Trophoblast cell (in vitro differentiated cells and primary cell): ENCODE results near the gene ITGA11.

Experiments used
- DNase-seq, 2 donors: peaks; one replicate each; pipeline ENCODE4 v3.0.0-alpha.2; 2016
- H2AFZ ChIP-seq: 2 replicates; pipeline ENCODE4 v1.6.1; 2013; ENCODE audit warnings: low read length, moderate library complexity, mild to moderate bottlenecking; ENCODE audit not compliant: insufficient read depth, poor library complexity
- H2AK5ac ChIP-seq: 2 replicates; pipeline ENCODE4 v1.6.1; 2013; ENCODE audit warnings: mild to moderate bottlenecking, low read length
- H2BK120ac ChIP-seq: 2 replicates; pipeline ENCODE4 v1.6.1; 2013; ENCODE audit warnings: low read length, mild to moderate bottlenecking, moderate library complexity; ENCODE audit not compliant: insufficient read depth, poor library complexity
- H2BK12ac ChIP-seq: 2 replicates; pipeline ENCODE4 v1.6.1; 2013; ENCODE audit warnings: mild to moderate bottlenecking, low read length, moderate library complexity
- H2BK5ac ChIP-seq: 2 replicates; pipeline ENCODE4 v1.6.1; 2013; ENCODE audit warnings: low read length, low read depth, moderate library complexity, mild to moderate bottlenecking; ENCODE audit not compliant: poor library complexity
- H3K14ac ChIP-seq: 2 replicates; pipeline ENCODE4 v1.6.1; 2013; ENCODE audit warnings: mild to moderate bottlenecking, low read length
- H3K18ac ChIP-seq: 2 replicates; pipeline ENCODE4 v1.6.1; 2013; ENCODE audit warnings: mild to moderate bottlenecking, low read length
- H3K23ac ChIP-seq: 2 replicates; pipeline ENCODE4 v1.6.1; 2013; ENCODE audit warnings: low read length
- H3K27ac ChIP-seq: 2 replicates; pipeline ENCODE4 v1.5.1; 2013; ENCODE audit warnings: low read depth, mild to moderate bottlenecking, inconsistent platforms, low read length, moderate library complexity
- H3K27me3 ChIP-seq: 2 replicates; pipeline ENCODE4 v1.6.1; 2013; ENCODE audit warnings: inconsistent platforms, mild to moderate bottlenecking, low read length, moderate library complexity; ENCODE audit not compliant: insufficient read depth
- H3K36me3 ChIP-seq, 2 experiments: 1 replicate in 1 of 2; 2 replicates in 1 of 2; pipeline ENCODE4 v1.6.1; 2013; ENCODE audit warnings: low read length in 2 of 2, mild to moderate bottlenecking in 2 of 2, moderate library complexity in 1 of 2; ENCODE audit not compliant: insufficient read depth in 2 of 2, control insufficient read depth in 1 of 2
- H3K4ac ChIP-seq: 2 replicates; pipeline ENCODE4 v1.6.1; 2013; ENCODE audit warnings: low read depth, mild to moderate bottlenecking, low read length, moderate library complexity
- H3K4me1 ChIP-seq, 2 experiments: 1 replicate in 1 of 2; 2 replicates in 1 of 2; pipeline ENCODE4 v1.6.1; 2013; ENCODE audit warnings: low read length in 2 of 2, mild to moderate bottlenecking in 2 of 2, moderate library complexity in 1 of 2; ENCODE audit not compliant: insufficient read depth in 2 of 2, control insufficient read depth in 1 of 2
- H3K4me2 ChIP-seq: 2 replicates; pipeline ENCODE4 v1.6.1; 2013; ENCODE audit warnings: inconsistent platforms, mild to moderate bottlenecking, low read length, moderate library complexity
- H3K4me3 ChIP-seq: 2 replicates; pipeline ENCODE4 v1.5.1; 2013; ENCODE audit warnings: mild to moderate bottlenecking, low read depth, low read length, inconsistent platforms
- H3K79me1 ChIP-seq: one replicate; pipeline ENCODE4 v1.6.1; 2013; ENCODE audit warnings: low read length
- H3K79me2 ChIP-seq: 2 replicates; pipeline ENCODE4 v1.6.1; 2013; ENCODE audit warnings: low read length, mild to moderate bottlenecking; ENCODE audit not compliant: control insufficient read depth, insufficient read depth, poor library complexity
- H3K9ac ChIP-seq: 2 replicates; pipeline ENCODE4 v1.6.1; 2013; ENCODE audit warnings: mild to moderate bottlenecking, low read length
- H3K9me3 ChIP-seq: 2 replicates; pipeline ENCODE4 v1.6.1; 2013; ENCODE audit warnings: low read depth, mild to moderate bottlenecking, control low read depth, inconsistent platforms, low read length; ENCODE audit not compliant: insufficient read depth
- H4K12ac ChIP-seq: 2 replicates; pipeline ENCODE4 v1.6.1; 2013; ENCODE audit warnings: low read depth, mild to moderate bottlenecking, low read length, moderate library complexity
- H4K8ac ChIP-seq: 2 replicates; pipeline ENCODE4 v1.6.1; 2013; ENCODE audit warnings: low read depth, mild to moderate bottlenecking, low read length, moderate library complexity
- H4K91ac ChIP-seq: one replicate; pipeline ENCODE4 v1.6.1; 2013; ENCODE audit warnings: low read depth, mild to moderate bottlenecking, low read length, moderate library complexity
- WGBS: extraction: QIAGEN DNeasy Blood & Tissue Kit; methylation state at CpG from one replicate; pipeline ENCODE4 v1.1.7; 2013; ENCODE audit warnings: missing lambda C conversion rate; ENCODE audit not compliant: insufficient read length, insufficient coverage; ENCODE audit errors: extremely low coverage; 5-methylcytosine and 5-hydroxymethylcytosine counted together

ITGA11 gene

GRCh38 chr15:68421115-68421551, 10.8 kb downstream of the ITGA11 start:
- H3K4ac ChIP-seq = no peak overlapping the region
- no CpG with 5 or more reads among the region's 7 CpGs for WGBS
- no peak overlapping the region for H3K23ac ChIP-seq
- no peak overlapping the region for H3K9ac ChIP-seq
- H3K14ac ChIP-seq = no peak overlapping the region
- H3K4me3 ChIP-seq = no peak overlapping the region
- H4K8ac ChIP-seq = no peak overlapping the region
- no peak overlapping the region for H3K27ac ChIP-seq
- no peak overlapping the region for H2BK12ac ChIP-seq
- H4K91ac ChIP-seq = no peak overlapping the region
- no peak overlapping the region for H2AK5ac ChIP-seq
- H2AFZ ChIP-seq = no peak overlapping the region
- no peaks in the 10 kb centered on the region for H3K79me1 ChIP-seq
- H3K27me3 ChIP-seq = no peaks in the 10 kb centered on the region
- H3K18ac ChIP-seq = no peak overlapping the region
- H3K4me1 ChIP-seq = peaks cover 0 to 13% of the 10 kb centered on the region in 2 experiments
- no peaks in the 10 kb centered on the region for H3K79me2 ChIP-seq
- DNase-seq = no peak
- H2BK5ac ChIP-seq = no peak overlapping the region
- no peak overlapping the region for H3K4me2 ChIP-seq
- H4K12ac ChIP-seq = no peak overlapping the region
- H2BK120ac ChIP-seq = no peak overlapping the region
- H3K36me3 ChIP-seq = no peaks in the 10 kb centered on the region
- peaks cover under 1% of the 10 kb centered on the region for H3K9me3 ChIP-seq

DNA sequence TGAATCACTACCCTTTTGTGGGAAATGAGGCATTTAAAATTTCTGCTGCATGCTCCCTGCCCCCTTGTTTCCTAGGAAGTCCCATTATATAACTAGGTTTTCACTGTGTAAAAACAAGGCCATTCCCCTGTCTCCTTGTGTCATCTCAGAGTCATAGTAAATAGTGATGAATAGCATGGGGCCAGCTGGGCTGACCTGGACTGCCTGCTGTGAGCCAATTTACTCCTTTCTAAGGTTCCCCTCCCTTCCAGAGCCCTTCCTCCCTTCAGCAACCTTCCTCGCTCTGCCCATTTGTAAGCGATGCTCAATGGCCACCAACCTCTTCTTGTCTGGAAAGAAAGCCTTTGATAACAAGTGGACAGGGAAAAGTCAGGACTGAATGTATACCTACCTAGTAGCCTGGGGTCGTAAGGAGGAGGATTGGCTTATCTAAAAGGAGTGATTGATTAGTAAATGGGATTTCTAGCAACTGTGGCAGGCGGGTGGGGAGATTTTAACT, 11.7 kb downstream of the ITGA11 start:
- no CpG with 5 or more reads among the region's 4 CpGs for WGBS
- H3K27me3 ChIP-seq = no peaks in the 10 kb centered on the region

DNA sequence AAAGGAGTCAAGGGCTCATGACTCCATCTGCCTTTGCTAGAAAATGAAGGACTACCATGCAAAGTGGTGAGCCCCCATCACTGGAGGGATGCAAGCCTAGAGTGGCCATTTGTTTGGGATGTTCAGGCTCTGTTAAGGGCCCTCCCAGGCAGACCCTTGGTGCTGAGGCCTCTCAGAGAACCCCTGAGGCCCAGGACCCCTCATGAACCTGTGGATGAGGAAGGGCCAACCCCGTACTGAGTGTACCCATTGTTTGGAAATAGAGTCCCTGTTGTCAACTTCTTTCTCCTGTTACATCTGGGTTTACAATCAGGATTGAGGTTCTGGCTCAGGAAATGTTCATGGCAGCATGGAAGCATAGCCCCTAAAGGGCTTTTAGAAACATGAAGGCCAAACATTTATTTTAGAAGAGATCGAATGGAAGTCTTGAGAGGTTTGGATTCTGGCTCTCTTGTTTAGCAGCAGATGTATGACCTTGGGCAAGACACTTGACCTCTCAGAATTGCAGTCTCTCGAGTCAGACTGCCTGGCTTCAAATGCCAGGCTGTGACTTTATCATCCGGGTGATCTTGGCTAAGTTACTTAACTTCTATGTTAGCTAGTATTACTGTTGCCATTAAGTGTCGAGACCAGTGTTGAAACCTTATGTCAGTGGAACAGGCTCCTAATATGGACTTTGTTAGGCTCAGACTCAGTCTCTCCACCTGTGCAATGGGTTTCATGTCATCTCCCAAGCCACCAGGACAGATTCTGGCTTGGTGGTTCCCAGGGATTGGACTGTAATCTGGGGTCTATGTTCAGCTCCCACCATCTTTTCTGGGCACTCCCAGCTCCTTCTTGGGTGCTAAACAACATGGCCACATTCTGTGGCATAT, 12.4 kb downstream of the ITGA11 start:
- H3K4me3 ChIP-seq = no peak overlapping the region
- no peaks in the 10 kb centered on the region for H3K79me2 ChIP-seq
- no peak overlapping the region for H2AK5ac ChIP-seq
- H3K9ac ChIP-seq = no peak overlapping the region
- H3K9me3 ChIP-seq = peaks cover 1% of the 10 kb centered on the region
- no peak for DNase-seq
- no peaks in the 10 kb centered on the region for H3K36me3 ChIP-seq
- H4K91ac ChIP-seq = no peak overlapping the region
- H4K8ac ChIP-seq = no peak overlapping the region
- H3K4ac ChIP-seq = no peak overlapping the region
- no peak overlapping the region for H3K4me2 ChIP-seq
- H3K23ac ChIP-seq = no peak overlapping the region
- H4K12ac ChIP-seq = no peak overlapping the region
- H3K14ac ChIP-seq = no peak overlapping the region
- no peaks in the 10 kb centered on the region for H3K79me1 ChIP-seq
- WGBS = no CpG with 5 or more reads among the region's 5 CpGs
- no peak overlapping the region for H2BK5ac ChIP-seq
- peaks cover 0 to 10% of the 10 kb centered on the region in 2 experiments for H3K4me1 ChIP-seq
- H3K27ac ChIP-seq = no peak overlapping the region
- no peak overlapping the region for H2AFZ ChIP-seq
- H3K27me3 ChIP-seq = no peaks in the 10 kb centered on the region
- no peak overlapping the region for H3K18ac ChIP-seq
- H2BK120ac ChIP-seq = no peak overlapping the region
- H2BK12ac ChIP-seq = no peak overlapping the region

More for the DNA sequence above, 11.7 kb downstream of the ITGA11 start:
- Histone ChIP-seq H4K91ac (no peak overlapping the region), H2AK5ac (no peak overlapping the region), H3K79me1 (no peaks in the 10 kb centered on the region), H2BK5ac (no peak overlapping the region), H3K4me3 (no peak overlapping the region), H3K14ac (no peak overlapping the region), H2BK120ac (no peak overlapping the region), H2BK12ac (no peak overlapping the region), H3K9me3 (no peaks in the 10 kb centered on the region), H3K9ac (no peak overlapping the region), H3K27ac (no peak overlapping the region), H3K23ac (no peak overlapping the region), H3K4me2 (no peak overlapping the region), H3K18ac (no peak overlapping the region), H3K36me3 (no peaks in the 10 kb centered on the region), H4K12ac (no peak overlapping the region), H3K79me2 (no peaks in the 10 kb centered on the region), H3K4ac (no peak overlapping the region), H3K4me1 (peaks cover 0 to 13% of the 10 kb centered on the region in 2 experiments), H4K8ac (no peak overlapping the region), H2AFZ (no peak overlapping the region)
- no peak for DNase-seq

- WGBS = no CpG with 5 or more reads among the region's 6 CpGs
- H3K27ac ChIP-seq = no peak overlapping the region
- H2BK120ac ChIP-seq = no peak overlapping the region
- no peaks in the 10 kb centered on the region for H3K79me2 ChIP-seq
- no peak for DNase-seq
- H3K79me1 ChIP-seq = no peaks in the 10 kb centered on the region
- no peak overlapping the region for H2AFZ ChIP-seq
- no peak overlapping the region for H3K4me2 ChIP-seq
- no peak overlapping the region for H3K14ac ChIP-seq
- H3K9ac ChIP-seq = no peak overlapping the region
- H4K8ac ChIP-seq = no peak overlapping the region
- no peak overlapping the region for H2AK5ac ChIP-seq
- H3K4me1 ChIP-seq = peaks cover 0 to 10% of the 10 kb centered on the region in 2 experiments
- H4K91ac ChIP-seq = no peak overlapping the region
- H3K4ac ChIP-seq = no peak overlapping the region
- no peaks in the 10 kb centered on the region for H3K36me3 ChIP-seq
- H3K9me3 ChIP-seq = peaks cover 1% of the 10 kb centered on the region
- H3K4me3 ChIP-seq = no peak overlapping the region
- H3K18ac ChIP-seq = no peak overlapping the region
- H2BK12ac ChIP-seq = no peak overlapping the region
- no peak overlapping the region for H4K12ac ChIP-seq
- H3K27me3 ChIP-seq = no peaks in the 10 kb centered on the region
- H3K23ac ChIP-seq = no peak overlapping the region
- H2BK5ac ChIP-seq = no peak overlapping the region
Measured at GRCh38 chr15:68418611-68419161, 13.3 kb downstream of the ITGA11 start.
